ENCODE measurements around the gene MPDZ. TPM values are rescaled to one million over a fixed set of nuclear protein-coding genes. Genes with fewer than 3 reads are reported as not detected.
A peak's percentile ranks its signal among the peaks of the same experiment; 100 is the strongest.

The MPDZ gene
- polyA plus RNA-seq, 2 of the 4 experiments (the other 2 are of a cell fraction), result 19.5 to 36.4 TPM

DNA sequence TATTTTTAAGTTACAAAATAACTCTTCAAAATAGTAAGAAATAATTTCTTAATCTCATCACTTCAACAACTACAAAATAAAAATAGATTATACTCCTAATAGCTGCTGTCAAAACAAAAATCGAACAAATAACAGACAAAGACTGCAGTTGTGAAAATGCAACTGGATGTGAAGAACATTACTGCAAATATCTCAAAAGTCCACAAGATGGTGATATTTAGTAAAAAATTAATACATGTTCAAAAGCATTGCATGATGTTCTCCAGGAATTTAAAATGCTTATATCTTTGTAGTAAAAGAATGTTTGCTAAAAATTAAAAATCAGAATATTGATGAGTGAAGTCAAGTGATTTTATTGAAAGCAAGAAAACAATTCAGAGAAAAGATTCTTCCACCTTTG is 66.2 kb downstream of the MPDZ start:
- POLR2A ChIA-PET, result no interaction called here
- no peak for ATAC-seq
- Histone ChIP-seq H3K4me3 (no peak overlapping the region), H3K4me2 (no peak overlapping the region), H3K4me1 (no peaks in the 10 kb centered on the region), H3K27ac (no peak overlapping the region), H3K9me3 (no peaks in the 10 kb centered on the region)
- peak; percentile 7 for FAIRE-seq
- CTCF ChIA-PET, result no interaction called here
- WGBS (ENCODE audit: missing lambda C conversion rate), result 44% methylated on average over 1 of the region's 1 CpG
- TF ChIP-seq HOXB13 (CRISPR knock-in tag; IDR thresholded peaks at IDR 0.05; ENCODE audit: low read depth), result no peak
- TF ChIP-seq RAD21 (conservative IDR thresholded peaks at IDR 0.05 in 1 of 2, IDR thresholded peaks at IDR 0.05 in 1 of 2), result peak; percentile 53 to 58; a peak in 4 of 5 replicates
- TF ChIP-seq SMC3 (IDR thresholded peaks at IDR 0.05), result peak; percentile 38; the same call in 2 of the 3 replicates
- no peak for TF ChIP-seq MAZ (IDR thresholded peaks at IDR 0.05; ENCODE audit: borderline replicate concordance, low read depth, low read length)
- TF ChIP-seq ESRRA (IDR thresholded peaks at IDR 0.05; ENCODE audit: borderline replicate concordance, low read length), result no peak
- no peak for TF ChIP-seq CEBPB (IDR thresholded peaks at IDR 0.05)
- no peak for TF ChIP-seq RFX5 (IDR thresholded peaks at IDR 0.05)
- TF ChIP-seq BHLHE40 (IDR thresholded peaks at IDR 0.05; ENCODE audit: low read depth, low read length), result no peak
- TF ChIP-seq, protein P1, sequence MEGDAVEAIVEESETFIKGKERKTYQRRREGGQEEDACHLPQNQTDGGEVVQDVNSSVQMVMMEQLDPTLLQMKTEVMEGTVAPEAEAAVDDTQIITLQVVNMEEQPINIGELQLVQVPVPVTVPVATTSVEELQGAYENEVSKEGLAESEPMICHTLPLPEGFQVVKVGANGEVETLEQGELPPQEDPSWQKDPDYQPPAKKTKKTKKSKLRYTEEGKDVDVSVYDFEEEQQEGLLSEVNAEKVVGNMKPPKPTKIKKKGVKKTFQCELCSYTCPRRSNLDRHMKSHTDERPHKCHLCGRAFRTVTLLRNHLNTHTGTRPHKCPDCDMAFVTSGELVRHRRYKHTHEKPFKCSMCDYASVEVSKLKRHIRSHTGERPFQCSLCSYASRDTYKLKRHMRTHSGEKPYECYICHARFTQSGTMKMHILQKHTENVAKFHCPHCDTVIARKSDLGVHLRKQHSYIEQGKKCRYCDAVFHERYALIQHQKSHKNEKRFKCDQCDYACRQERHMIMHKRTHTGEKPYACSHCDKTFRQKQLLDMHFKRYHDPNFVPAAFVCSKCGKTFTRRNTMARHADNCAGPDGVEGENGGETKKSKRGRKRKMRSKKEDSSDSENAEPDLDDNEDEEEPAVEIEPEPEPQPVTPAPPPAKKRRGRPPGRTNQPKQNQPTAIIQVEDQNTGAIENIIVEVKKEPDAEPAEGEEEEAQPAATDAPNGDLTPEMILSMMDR (IDR thresholded peaks at IDR 0.05), result peak; percentile 50
- DNase-seq (ENCODE audit: low read depth in 1 of 2, low spot score in 1 of 2), result peak; percentile 8 to 21

DNA sequence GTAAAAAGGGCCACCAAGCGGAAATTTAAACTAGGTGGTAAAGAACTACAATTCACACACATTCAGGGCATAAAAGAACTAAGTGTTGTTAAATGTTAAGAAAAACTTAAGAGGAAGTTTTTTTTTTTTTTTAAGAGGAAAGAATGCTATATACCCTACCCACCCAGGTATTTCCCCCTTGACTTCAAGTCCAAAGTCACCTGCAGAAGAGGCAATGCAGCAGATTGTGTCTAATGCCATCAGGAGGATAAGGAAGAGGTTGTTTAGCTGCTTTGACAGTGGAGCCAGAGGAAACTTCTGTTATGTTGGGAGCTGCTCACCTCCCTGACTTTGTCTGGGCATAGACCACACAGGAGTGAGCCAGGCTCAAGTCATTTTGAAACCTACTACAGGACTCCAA is 69.2 kb downstream of the MPDZ start:
- ATAC-seq, result no peak
- FAIRE-seq, result no peak
- CTCF ChIA-PET, result no interaction called here
- H3K4me2 ChIP-seq, result no peak overlapping the region
- H3K9me3 ChIP-seq, result no peaks in the 10 kb centered on the region
- no peak for DNase-seq (ENCODE audit: low read depth in 1 of 2, low spot score in 1 of 2)
- no peak overlapping the region for H3K4me3 ChIP-seq
- 93% methylated on average over 1 of the region's 1 CpG for WGBS (ENCODE audit: missing lambda C conversion rate)
- TF ChIP-seq FOSB (CRISPR knock-in tag; IDR thresholded peaks at IDR 0.05), result no peak
- TF ChIP-seq, protein P2, sequence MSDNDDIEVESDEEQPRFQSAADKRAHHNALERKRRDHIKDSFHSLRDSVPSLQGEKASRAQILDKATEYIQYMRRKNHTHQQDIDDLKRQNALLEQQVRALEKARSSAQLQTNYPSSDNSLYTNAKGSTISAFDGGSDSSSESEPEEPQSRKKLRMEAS (IDR thresholded peaks at IDR 0.05), result no peak
- TF ChIP-seq HOXB5 (CRISPR knock-in tag; IDR thresholded peaks at IDR 0.05), result no peak
- TF ChIP-seq RARB (CRISPR knock-in tag; IDR thresholded peaks at IDR 0.05), result no peak
- TF ChIP-seq, protein P3, sequence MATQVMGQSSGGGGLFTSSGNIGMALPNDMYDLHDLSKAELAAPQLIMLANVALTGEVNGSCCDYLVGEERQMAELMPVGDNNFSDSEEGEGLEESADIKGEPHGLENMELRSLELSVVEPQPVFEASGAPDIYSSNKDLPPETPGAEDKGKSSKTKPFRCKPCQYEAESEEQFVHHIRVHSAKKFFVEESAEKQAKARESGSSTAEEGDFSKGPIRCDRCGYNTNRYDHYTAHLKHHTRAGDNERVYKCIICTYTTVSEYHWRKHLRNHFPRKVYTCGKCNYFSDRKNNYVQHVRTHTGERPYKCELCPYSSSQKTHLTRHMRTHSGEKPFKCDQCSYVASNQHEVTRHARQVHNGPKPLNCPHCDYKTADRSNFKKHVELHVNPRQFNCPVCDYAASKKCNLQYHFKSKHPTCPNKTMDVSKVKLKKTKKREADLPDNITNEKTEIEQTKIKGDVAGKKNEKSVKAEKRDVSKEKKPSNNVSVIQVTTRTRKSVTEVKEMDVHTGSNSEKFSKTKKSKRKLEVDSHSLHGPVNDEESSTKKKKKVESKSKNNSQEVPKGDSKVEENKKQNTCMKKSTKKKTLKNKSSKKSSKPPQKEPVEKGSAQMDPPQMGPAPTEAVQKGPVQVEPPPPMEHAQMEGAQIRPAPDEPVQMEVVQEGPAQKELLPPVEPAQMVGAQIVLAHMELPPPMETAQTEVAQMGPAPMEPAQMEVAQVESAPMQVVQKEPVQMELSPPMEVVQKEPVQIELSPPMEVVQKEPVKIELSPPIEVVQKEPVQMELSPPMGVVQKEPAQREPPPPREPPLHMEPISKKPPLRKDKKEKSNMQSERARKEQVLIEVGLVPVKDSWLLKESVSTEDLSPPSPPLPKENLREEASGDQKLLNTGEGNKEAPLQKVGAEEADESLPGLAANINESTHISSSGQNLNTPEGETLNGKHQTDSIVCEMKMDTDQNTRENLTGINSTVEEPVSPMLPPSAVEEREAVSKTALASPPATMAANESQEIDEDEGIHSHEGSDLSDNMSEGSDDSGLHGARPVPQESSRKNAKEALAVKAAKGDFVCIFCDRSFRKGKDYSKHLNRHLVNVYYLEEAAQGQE (IDR thresholded peaks at IDR 0.05), result no peak
- TF ChIP-seq SMC3 (IDR thresholded peaks at IDR 0.05), result no peak
- no peak overlapping the region for H3K27ac ChIP-seq
- no peaks in the 10 kb centered on the region for H3K4me1 ChIP-seq
- POLR2A ChIA-PET, result no interaction called here

DNA sequence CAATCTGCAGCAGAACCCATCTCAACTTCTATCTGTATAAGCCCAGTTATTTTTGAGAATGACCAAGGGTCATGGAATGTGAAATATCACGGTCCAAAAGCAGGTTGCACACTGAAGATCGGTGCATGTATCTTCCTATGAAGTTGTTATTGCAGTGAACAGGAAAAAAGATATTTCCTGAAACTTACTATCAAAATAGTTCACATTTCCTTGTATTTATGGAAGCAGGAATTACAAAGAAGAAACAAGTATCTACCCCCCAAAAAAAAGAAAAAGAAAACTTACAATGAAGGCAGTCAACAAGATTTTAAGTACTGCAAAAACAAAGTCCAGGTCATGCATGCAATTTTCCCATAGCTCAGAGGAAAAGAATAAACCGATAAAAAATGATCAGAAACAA is 70.0 kb downstream of the MPDZ start:
- POLR2A ChIA-PET, result no interaction called here
- Histone ChIP-seq H3K4me3 (no peak overlapping the region), H3K4me2 (no peak overlapping the region), H3K27ac (no peak overlapping the region), H3K9me3 (no peaks in the 10 kb centered on the region), H3K4me1 (no peaks in the 10 kb centered on the region)
- 93% methylated on average over 3 of the region's 3 CpGs for WGBS (ENCODE audit: missing lambda C conversion rate)
- CTCF ChIA-PET, result interaction anchor here (0.7 kb wide), 1 partner anchor 74 kb away, joined by 3 read pairs; no protein-coding TSS in a partner anchor
- FAIRE-seq (no peak), ATAC-seq (no peak), DNase-seq (ENCODE audit: low read depth in 1 of 2, low spot score in 1 of 2) (no peak)
- TF ChIP-seq TFCP2L1 (CRISPR knock-in tag; IDR thresholded peaks at IDR 0.05), result no peak
- TF ChIP-seq NFE2L2 (conservative IDR thresholded peaks at IDR 0.05; ENCODE audit: low read length), result no peak
- TF ChIP-seq, protein P4, sequence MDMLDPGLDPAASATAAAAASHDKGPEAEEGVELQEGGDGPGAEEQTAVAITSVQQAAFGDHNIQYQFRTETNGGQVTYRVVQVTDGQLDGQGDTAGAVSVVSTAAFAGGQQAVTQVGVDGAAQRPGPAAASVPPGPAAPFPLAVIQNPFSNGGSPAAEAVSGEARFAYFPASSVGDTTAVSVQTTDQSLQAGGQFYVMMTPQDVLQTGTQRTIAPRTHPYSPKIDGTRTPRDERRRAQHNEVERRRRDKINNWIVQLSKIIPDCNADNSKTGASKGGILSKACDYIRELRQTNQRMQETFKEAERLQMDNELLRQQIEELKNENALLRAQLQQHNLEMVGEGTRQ (IDR thresholded peaks at IDR 0.05), result no peak
- TF ChIP-seq, protein P5, sequence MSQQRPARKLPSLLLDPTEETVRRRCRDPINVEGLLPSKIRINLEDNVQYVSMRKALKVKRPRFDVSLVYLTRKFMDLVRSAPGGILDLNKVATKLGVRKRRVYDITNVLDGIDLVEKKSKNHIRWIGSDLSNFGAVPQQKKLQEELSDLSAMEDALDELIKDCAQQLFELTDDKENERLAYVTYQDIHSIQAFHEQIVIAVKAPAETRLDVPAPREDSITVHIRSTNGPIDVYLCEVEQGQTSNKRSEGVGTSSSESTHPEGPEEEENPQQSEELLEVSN (IDR thresholded peaks at IDR 0.05; ENCODE audit: borderline replicate concordance, low read depth), result no peak
- no peak for TF ChIP-seq EHMT2 (IDR thresholded peaks at IDR 0.05; ENCODE audit: low read depth)
- no peak for TF ChIP-seq JUN (IDR thresholded peaks at IDR 0.05)
- TF ChIP-seq ZFP36 (IDR thresholded peaks at IDR 0.05; ENCODE audit: borderline replicate concordance, partially characterized antibody), result no peak
- no peak for TF ChIP-seq RFX5 (IDR thresholded peaks at IDR 0.05)
- no peak for TF ChIP-seq FOSB (CRISPR knock-in tag; IDR thresholded peaks at IDR 0.05)
- no peak for TF ChIP-seq HOXB5 (CRISPR knock-in tag; IDR thresholded peaks at IDR 0.05)
- no peak for TF ChIP-seq NPAS2 (CRISPR knock-in tag; IDR thresholded peaks at IDR 0.05; ENCODE audit: borderline replicate concordance)
- TF ChIP-seq HDAC2 (IDR thresholded peaks at IDR 0.05), result no peak
- no peak for TF ChIP-seq GATA3 (IDR thresholded peaks at IDR 0.05; ENCODE audit: borderline replicate concordance)
- no peak for TF ChIP-seq POLR2AphosphoS2 (conservative IDR thresholded peaks at IDR 0.05; ENCODE audit: low read length)
- TF ChIP-seq SREBF2 (IDR thresholded peaks at IDR 0.05), result no peak
- TF ChIP-seq, protein P6, sequence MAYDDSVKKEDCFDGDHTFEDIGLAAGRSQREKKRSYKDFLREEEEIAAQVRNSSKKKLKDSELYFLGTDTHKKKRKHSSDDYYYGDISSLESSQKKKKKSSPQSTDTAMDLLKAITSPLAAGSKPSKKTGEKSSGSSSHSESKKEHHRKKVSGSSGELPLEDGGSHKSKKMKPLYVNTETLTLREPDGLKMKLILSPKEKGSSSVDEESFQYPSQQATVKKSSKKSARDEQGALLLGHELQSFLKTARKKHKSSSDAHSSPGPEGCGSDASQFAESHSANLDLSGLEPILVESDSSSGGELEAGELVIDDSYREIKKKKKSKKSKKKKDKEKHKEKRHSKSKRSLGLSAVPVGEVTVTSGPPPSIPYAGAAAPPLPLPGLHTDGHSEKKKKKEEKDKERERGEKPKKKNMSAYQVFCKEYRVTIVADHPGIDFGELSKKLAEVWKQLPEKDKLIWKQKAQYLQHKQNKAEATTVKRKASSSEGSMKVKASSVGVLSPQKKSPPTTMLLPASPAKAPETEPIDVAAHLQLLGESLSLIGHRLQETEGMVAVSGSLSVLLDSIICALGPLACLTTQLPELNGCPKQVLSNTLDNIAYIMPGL (CRISPR knock-in tag; IDR thresholded peaks at IDR 0.05; ENCODE audit: borderline replicate concordance), result no peak

Measured in A549 (cell line).